ENCODE measurements around the gene SUPT16H. TPM values are rescaled to one million over a fixed set of nuclear protein-coding genes. Genes with fewer than 3 reads are reported as not detected.

Gene SUPT16H
- total RNA-seq, 4 donors from 2014 or later, result 31.5 to 115 (median 64.1) TPM

- TF ChIP-seq POLR2A (IDR thresholded peaks at IDR 0.05) (no peak), CTCF (IDR thresholded peaks at IDR 0.05) (no peak)
- H3K36me3 ChIP-seq, result no peaks in the 10 kb centered on the region
- no peaks in the 10 kb centered on the region for H3K9me3 ChIP-seq
- no peak overlapping the region for H3K27ac ChIP-seq
- no peaks in the 10 kb centered on the region for H3K4me1 ChIP-seq
- DNase-seq, result no peak
- H3K4me3 ChIP-seq, result no peak overlapping the region
- peaks cover 0 to 5% of the 10 kb centered on the region in 2 donors for H3K27me3 ChIP-seq
- intact Hi-C loops (cut with DNase I; ENCODE audit: low total_unique reads), result no loop called here
These were observed 72.2 kb downstream of the SUPT16H start for GRCh38 chr14:21311614-21312013.

DNA sequence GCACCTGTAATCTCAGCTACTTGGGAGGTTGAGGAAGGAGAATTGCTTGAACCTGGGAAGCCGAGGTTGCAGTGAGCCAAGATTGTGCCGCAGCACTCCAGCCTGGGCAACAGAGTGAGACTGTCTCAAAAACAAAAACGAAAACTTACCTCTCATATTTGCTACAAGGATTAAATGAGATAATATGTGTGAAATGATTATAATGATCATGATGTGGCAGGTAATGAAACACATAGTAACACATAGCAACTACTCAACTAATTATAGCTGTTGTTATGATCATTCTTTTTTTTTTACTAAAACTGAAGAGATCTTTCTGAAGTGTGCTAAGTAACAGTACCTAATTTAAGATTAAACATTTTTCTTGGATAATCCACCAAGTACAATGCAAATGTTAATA, 73.9 kb downstream of the SUPT16H start:
- Histone ChIP-seq H3K27ac (no peak overlapping the region), H3K4me3 (no peak overlapping the region), H3K27me3 (peaks cover 0 to 5% of the 10 kb centered on the region in 2 donors), H3K36me3 (no peaks in the 10 kb centered on the region), H3K4me1 (no peaks in the 10 kb centered on the region), H3K9me3 (no peaks in the 10 kb centered on the region)
- TF ChIP-seq POLR2A (IDR thresholded peaks at IDR 0.05) (no peak), CTCF (IDR thresholded peaks at IDR 0.05) (no peak)
- no peak for DNase-seq
- intact Hi-C loops (cut with DNase I; ENCODE audit: low total_unique reads), result no loop called here

- H3K27ac ChIP-seq, result no peak overlapping the region
- H3K4me3 ChIP-seq, result peak overlapping the region in 1 of 2 donors; percentile 13
- H3K36me3 ChIP-seq, result no peaks in the 10 kb centered on the region
- DNase-seq, result no peak
- no peaks in the 10 kb centered on the region for H3K9me3 ChIP-seq
- H3K4me1 ChIP-seq, result no peaks in the 10 kb centered on the region
- intact Hi-C loops (cut with DNase I; ENCODE audit: low total_unique reads), result no loop called here
- H3K27me3 ChIP-seq, result peaks cover 0 to 5% of the 10 kb centered on the region in 2 donors
- TF ChIP-seq POLR2A (IDR thresholded peaks at IDR 0.05) (no peak), CTCF (IDR thresholded peaks at IDR 0.05) (no peak)
These were observed 74.6 kb downstream of the SUPT16H start for GRCh38 chr14:21309238-21309636.

GRCh38 chr14:21308479-21309237, 75.2 kb downstream of the SUPT16H start:
- Histone ChIP-seq H3K27ac (no peak overlapping the region), H3K4me1 (no peaks in the 10 kb centered on the region), H3K4me3 (peak overlapping the region; percentile 10 to 13), H3K27me3 (peaks cover 0 to 5% of the 10 kb centered on the region in 2 donors), H3K36me3 (no peaks in the 10 kb centered on the region), H3K9me3 (no peaks in the 10 kb centered on the region)
- TF ChIP-seq CTCF (IDR thresholded peaks at IDR 0.05) (no peak), POLR2A (IDR thresholded peaks at IDR 0.05) (no peak)
- intact Hi-C loops (cut with DNase I; ENCODE audit: low total_unique reads), result no loop called here
- peak; percentile 17 to 57 for DNase-seq

DNA sequence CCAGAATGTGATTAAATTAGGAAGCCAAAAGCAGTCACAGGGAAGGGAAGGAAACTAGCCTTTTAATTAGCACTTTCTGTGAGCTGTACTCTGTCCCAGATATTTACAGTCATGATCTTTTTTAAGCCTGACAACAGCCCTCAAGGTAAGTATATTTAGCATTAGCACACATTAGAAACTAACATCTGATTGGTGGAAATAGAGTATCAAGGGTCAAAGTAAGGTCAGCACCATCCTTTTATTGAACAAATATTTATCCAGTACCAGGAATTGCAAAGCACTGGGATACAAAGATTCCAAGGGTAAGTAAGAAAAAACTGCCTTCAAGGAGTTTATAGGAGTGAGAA, 75.7 kb downstream of the SUPT16H start:
- H3K4me1 ChIP-seq, result no peaks in the 10 kb centered on the region
- intact Hi-C loops (cut with DNase I; ENCODE audit: low total_unique reads), result no loop called here
- no peaks in the 10 kb centered on the region for H3K9me3 ChIP-seq
- H3K27me3 ChIP-seq, result peaks cover 0 to 5% of the 10 kb centered on the region in 2 donors
- H3K4me3 ChIP-seq, result no peak overlapping the region
- no peak for DNase-seq
- TF ChIP-seq POLR2A (IDR thresholded peaks at IDR 0.05), result no peak
- TF ChIP-seq CTCF (IDR thresholded peaks at IDR 0.05), result no peak
- no peaks in the 10 kb centered on the region for H3K36me3 ChIP-seq
- H3K27ac ChIP-seq, result no peak overlapping the region

All from uterus (tissue), 4 donors.